ENCODE results near the gene RIC3.

Gene RIC3

GRCh38 chr11:8196749-8197148, 27.9 kb upstream of the RIC3 start:
- H3K9me3 ChIP-seq (replicated peaks in 1 of 11), result no peaks in the 10 kb centered on the region

DNA sequence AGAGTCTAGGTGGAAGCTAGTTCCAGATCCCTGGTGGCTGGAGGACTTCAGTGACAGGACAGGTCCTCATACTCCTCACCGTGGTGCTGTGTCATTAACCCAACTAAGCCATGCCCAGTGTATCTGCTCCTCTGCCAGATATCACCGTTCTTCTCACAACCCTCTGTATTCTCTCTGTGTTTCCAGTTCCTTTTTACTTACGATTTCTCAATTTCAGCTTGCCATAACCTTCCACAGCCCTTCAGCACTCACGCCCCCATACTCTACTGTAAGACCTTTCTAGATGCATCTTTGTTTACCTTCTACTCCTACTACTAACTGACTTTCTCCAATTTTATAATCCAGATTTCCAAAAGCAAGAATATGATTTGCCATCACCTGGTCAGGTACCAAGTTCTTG, 26.1 kb upstream of the RIC3 start:
- Histone ChIP-seq H4K20me1 (no peaks in the 10 kb centered on the region; a peak in 1 of 22 replicates), H3K9me3 (replicated peaks in 1 of 11) (no peaks in the 10 kb centered on the region), H3K27ac (no peak overlapping the region), H3K9ac (no peak overlapping the region), H3K4me1 (peaks cover 0 to 12% (median 4%) of the 10 kb centered on the region in 10 experiments; a peak in 7 of 20 replicates), H3K4me3 (no peak overlapping the region), H3K36me3 (no peaks in the 10 kb centered on the region), H3K27me3 (no peaks in the 10 kb centered on the region), H3K4me2 (no peak overlapping the region; a peak in 1 of 22 replicates)
- TF ChIP-seq Cebpa-rat (IDR thresholded peaks at IDR 0.05), result no peak

More at GRCh38 chr11:8196749-8197148, 27.9 kb upstream of the RIC3 start:
- Histone ChIP-seq H3K4me1 (peaks cover 5 to 17% (median 9%) of the 10 kb centered on the region in 10 experiments), H4K20me1 (no peaks in the 10 kb centered on the region; a peak in 1 of 22 replicates), H3K27me3 (no peaks in the 10 kb centered on the region), H3K4me2 (peak overlapping the region in 5 of 11 experiments; percentile 2 to 72 (median 32); a peak in 7 of 22 replicates), H3K9ac (no peak overlapping the region), H3K36me3 (no peaks in the 10 kb centered on the region), H3K27ac (no peak overlapping the region), H3K4me3 (no peak overlapping the region)
- TF ChIP-seq Cebpa-rat (IDR thresholded peaks at IDR 0.05), result no peak

DNA sequence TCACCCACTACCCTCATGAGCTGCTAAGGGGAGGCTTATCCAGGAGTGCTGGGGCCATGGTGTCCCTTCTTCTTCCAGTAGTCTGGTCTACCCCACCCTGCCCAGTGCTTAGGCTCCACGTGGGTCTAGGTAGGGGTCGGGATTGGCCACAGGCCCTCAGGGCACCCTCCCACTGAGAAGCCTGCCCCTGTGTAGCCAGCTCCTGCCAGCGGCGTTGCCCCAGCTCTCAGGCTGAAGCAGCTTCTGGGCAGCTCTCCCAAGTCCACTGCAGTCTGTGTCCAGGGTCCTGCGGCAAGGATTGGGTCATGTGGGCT, 24.0 kb upstream of the RIC3 start:
- Histone ChIP-seq H3K9me3 (replicated peaks in 1 of 11) (no peaks in the 10 kb centered on the region), H3K27me3 (no peaks in the 10 kb centered on the region), H3K27ac (no peak overlapping the region), H3K4me2 (no peak overlapping the region), H3K36me3 (no peaks in the 10 kb centered on the region), H3K9ac (no peak overlapping the region), H3K4me1 (peaks cover 0 to 12% (median 4%) of the 10 kb centered on the region in 10 experiments; a peak in 7 of 20 replicates), H3K4me3 (no peak overlapping the region), H4K20me1 (no peaks in the 10 kb centered on the region; a peak in 1 of 22 replicates)
- TF ChIP-seq Cebpa-rat (IDR thresholded peaks at IDR 0.05), result no peak

DNA sequence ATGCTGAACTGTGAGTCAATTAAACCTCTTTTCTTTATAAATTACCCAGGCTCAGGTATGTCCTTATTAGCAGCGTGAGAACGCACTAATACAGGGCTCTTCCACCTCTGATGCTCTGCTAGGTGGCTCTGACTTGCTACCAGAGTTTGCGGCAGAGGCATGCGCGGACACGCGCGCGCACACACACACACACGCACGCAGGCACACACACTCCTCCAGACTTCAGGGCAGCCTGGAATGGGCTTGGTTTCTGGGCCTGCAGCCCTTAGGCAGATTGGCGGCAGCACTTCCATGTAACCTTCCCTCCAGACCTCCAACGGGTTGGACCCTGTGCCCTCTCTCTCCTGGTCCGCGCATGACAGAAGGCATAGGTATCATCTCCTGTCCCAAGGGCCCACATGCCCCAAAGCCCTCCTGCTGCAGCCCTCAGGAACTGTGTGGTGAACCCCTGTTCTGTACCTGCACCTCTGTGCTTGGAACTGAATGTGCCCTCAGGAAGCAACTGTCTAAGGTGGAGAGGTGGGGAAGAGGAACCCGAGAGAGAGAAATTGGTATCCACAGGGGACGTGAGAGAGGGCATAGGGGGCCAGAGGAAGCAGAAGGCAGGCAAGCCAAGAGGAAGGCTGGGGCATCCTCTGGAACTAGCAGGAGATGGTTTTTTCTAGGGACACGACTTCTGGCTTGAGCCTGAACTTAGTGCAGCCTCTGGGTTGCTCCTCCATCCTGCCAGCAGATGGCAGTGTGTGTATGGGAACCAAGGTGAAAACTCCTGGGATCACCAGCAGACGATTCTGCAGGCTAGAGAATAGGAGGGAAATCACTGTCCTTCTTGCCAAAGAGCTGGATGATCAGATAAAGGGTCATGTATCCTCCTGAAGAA, 23.4 kb upstream of the RIC3 start:
- Histone ChIP-seq H3K4me3 (no peak overlapping the region), H3K4me1 (peaks cover 0 to 12% (median 4%) of the 10 kb centered on the region in 10 experiments; a peak in 7 of 20 replicates), H3K4me2 (no peak overlapping the region), H4K20me1 (no peaks in the 10 kb centered on the region; a peak in 1 of 22 replicates), H3K9me3 (replicated peaks in 1 of 11) (no peaks in the 10 kb centered on the region), H3K27ac (no peak overlapping the region), H3K27me3 (no peaks in the 10 kb centered on the region), H3K36me3 (no peaks in the 10 kb centered on the region), H3K9ac (no peak overlapping the region)
- TF ChIP-seq Cebpa-rat (IDR thresholded peaks at IDR 0.05), result no peak

GRCh38 chr11:8190431-8190830, 21.6 kb upstream of the RIC3 start:
- Histone ChIP-seq H3K4me2 (no peak overlapping the region), H3K4me1 (no peaks in the 10 kb centered on the region), H3K27me3 (no peaks in the 10 kb centered on the region), H4K20me1 (no peaks in the 10 kb centered on the region; a peak in 1 of 22 replicates), H3K4me3 (no peak overlapping the region), H3K27ac (no peak overlapping the region), H3K9me3 (replicated peaks in 1 of 11) (0 out of 22 replicates have a peak, but pooled peaks cover 0 to under 1% (median 0%) of the 10 kb centered on the region in 11 experiments), H3K9ac (no peak overlapping the region), H3K36me3 (no peaks in the 10 kb centered on the region)
- TF ChIP-seq Cebpa-rat (IDR thresholded peaks at IDR 0.05), result no peak

GRCh38 chr11:8186429-8186828, 17.6 kb upstream of the RIC3 start:
- no peak overlapping the region for H3K9ac ChIP-seq
- no peak overlapping the region for H3K4me3 ChIP-seq
- peaks cover 0 to 14% (median 8%) of the 10 kb centered on the region in 11 experiments; a peak in 8 of 22 replicates for H3K9me3 ChIP-seq (replicated peaks in 1 of 11)
- no peak overlapping the region for H3K4me2 ChIP-seq
- TF ChIP-seq Cebpa-rat (IDR thresholded peaks at IDR 0.05), result no peak
- no peaks in the 10 kb centered on the region for H3K4me1 ChIP-seq
- no peaks in the 10 kb centered on the region for H4K20me1 ChIP-seq
- no peaks in the 10 kb centered on the region for H3K36me3 ChIP-seq
- H3K27me3 ChIP-seq, result no peaks in the 10 kb centered on the region
- no peak overlapping the region for H3K27ac ChIP-seq

- Histone ChIP-seq H3K4me2 (no peak overlapping the region), H3K9me3 (replicated peaks in 1 of 11) (peaks cover 0 to 14% (median 8%) of the 10 kb centered on the region in 11 experiments; a peak in 8 of 22 replicates), H3K27me3 (no peaks in the 10 kb centered on the region), H4K20me1 (no peaks in the 10 kb centered on the region), H3K4me3 (no peak overlapping the region), H3K4me1 (no peaks in the 10 kb centered on the region), H3K36me3 (no peaks in the 10 kb centered on the region), H3K9ac (no peak overlapping the region), H3K27ac (no peak overlapping the region)
- TF ChIP-seq Cebpa-rat (IDR thresholded peaks at IDR 0.05), result no peak
Observed at GRCh38 chr11:8183111-8183510, 14.3 kb upstream of the RIC3 start.

- no peak overlapping the region for H3K4me3 ChIP-seq
- H3K9ac ChIP-seq, result no peak overlapping the region
- no peak overlapping the region for H3K27ac ChIP-seq
- peaks cover 0 to 14% (median 8%) of the 10 kb centered on the region in 11 experiments; a peak in 8 of 22 replicates for H3K9me3 ChIP-seq (replicated peaks in 1 of 11)
- TF ChIP-seq Cebpa-rat (IDR thresholded peaks at IDR 0.05), result no peak
- H4K20me1 ChIP-seq, result no peaks in the 10 kb centered on the region
- H3K4me1 ChIP-seq, result no peaks in the 10 kb centered on the region
- H3K36me3 ChIP-seq, result no peaks in the 10 kb centered on the region
- H3K27me3 ChIP-seq, result no peaks in the 10 kb centered on the region
- H3K4me2 ChIP-seq, result no peak overlapping the region
Observed at GRCh38 chr11:8180469-8180868, 11.6 kb upstream of the RIC3 start.

- Histone ChIP-seq H3K4me1 (no peaks in the 10 kb centered on the region), H3K4me3 (no peak overlapping the region), H3K36me3 (no peaks in the 10 kb centered on the region), H4K20me1 (no peaks in the 10 kb centered on the region), H3K4me2 (no peak overlapping the region), H3K27me3 (no peaks in the 10 kb centered on the region), H3K27ac (no peak overlapping the region), H3K9me3 (replicated peaks in 1 of 11) (no peaks in the 10 kb centered on the region), H3K9ac (no peak overlapping the region)
- TF ChIP-seq Cebpa-rat (IDR thresholded peaks at IDR 0.05), result no peak
Observed at GRCh38 chr11:8178297-8178696, 9.5 kb upstream of the RIC3 start.

- TF ChIP-seq Cebpa-rat (IDR thresholded peaks at IDR 0.05), result no peak
- Histone ChIP-seq H3K4me3 (no peak overlapping the region), H3K9me3 (replicated peaks in 1 of 11) (no peaks in the 10 kb centered on the region), H3K4me1 (no peaks in the 10 kb centered on the region), H3K4me2 (no peak overlapping the region), H3K9ac (no peak overlapping the region), H4K20me1 (no peaks in the 10 kb centered on the region), H3K27ac (no peak overlapping the region), H3K27me3 (no peaks in the 10 kb centered on the region), H3K36me3 (no peaks in the 10 kb centered on the region)
Observed at GRCh38 chr11:8177136-8177535, 8.3 kb upstream of the RIC3 start.

All from BLaER1 treated with 17β-estradiol and CSF1 and Interleukin-3, amounts not matched to agents 10 nM and 100 nM (cell line).